ENCODE results near the gene PXDC1. TPM values are rescaled to one million over a fixed set of nuclear protein-coding genes. Genes with fewer than 3 reads are reported as not detected.
A peak's percentile ranks its signal among the peaks of the same experiment; 100 is the strongest.

Gene PXDC1
- total RNA-seq, 1 donor from 2014 or later, result 64.5 TPM

GRCh38 chr6:3699231-3699630, 52.3 kb downstream of the PXDC1 start:
- TF ChIP-seq, protein P1, sequence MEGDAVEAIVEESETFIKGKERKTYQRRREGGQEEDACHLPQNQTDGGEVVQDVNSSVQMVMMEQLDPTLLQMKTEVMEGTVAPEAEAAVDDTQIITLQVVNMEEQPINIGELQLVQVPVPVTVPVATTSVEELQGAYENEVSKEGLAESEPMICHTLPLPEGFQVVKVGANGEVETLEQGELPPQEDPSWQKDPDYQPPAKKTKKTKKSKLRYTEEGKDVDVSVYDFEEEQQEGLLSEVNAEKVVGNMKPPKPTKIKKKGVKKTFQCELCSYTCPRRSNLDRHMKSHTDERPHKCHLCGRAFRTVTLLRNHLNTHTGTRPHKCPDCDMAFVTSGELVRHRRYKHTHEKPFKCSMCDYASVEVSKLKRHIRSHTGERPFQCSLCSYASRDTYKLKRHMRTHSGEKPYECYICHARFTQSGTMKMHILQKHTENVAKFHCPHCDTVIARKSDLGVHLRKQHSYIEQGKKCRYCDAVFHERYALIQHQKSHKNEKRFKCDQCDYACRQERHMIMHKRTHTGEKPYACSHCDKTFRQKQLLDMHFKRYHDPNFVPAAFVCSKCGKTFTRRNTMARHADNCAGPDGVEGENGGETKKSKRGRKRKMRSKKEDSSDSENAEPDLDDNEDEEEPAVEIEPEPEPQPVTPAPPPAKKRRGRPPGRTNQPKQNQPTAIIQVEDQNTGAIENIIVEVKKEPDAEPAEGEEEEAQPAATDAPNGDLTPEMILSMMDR (IDR thresholded peaks at IDR 0.05; ENCODE audit: insufficient read depth, low read length, severe bottlenecking), result no peak
- no peak for FAIRE-seq
- H3K4me3 ChIP-seq (ENCODE audit: low read depth, low read length), result no peak overlapping the region
- no peaks in the 10 kb centered on the region for H3K36me3 ChIP-seq (ENCODE audit: control insufficient read depth, insufficient read depth, low read length)
- H3K27me3 ChIP-seq (ENCODE audit: control insufficient read depth, insufficient read depth, low read length), result no peaks in the 10 kb centered on the region
- no peak for DNase-seq (ENCODE audit: low read depth)

GRCh38 chr6:3698021-3698420, 53.5 kb downstream of the PXDC1 start:
- FAIRE-seq, result no peak

DNA sequence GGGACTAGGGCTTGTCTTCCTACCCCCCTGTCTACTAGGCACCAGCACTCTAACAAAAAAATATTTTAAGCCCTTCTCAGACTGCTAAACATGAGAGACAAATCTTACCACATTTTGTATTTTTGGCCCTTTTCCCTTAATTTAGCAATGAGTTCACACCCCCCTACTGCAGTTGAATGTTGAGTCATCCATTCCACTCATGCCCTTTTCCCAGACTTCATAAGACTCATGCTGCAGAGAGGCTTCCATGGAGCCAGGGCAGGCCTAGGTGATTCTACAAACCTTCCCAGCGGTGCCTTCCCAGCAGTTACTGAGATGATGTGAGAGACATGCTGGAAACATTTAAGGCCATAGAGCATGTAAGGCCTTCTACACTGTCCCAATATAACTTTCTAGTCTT, 53.9 kb downstream of the PXDC1 start:
- FAIRE-seq, result no peak
- H3K36me3 ChIP-seq (ENCODE audit: control insufficient read depth, insufficient read depth, low read length), result no peaks in the 10 kb centered on the region
- no peak overlapping the region for H3K4me3 ChIP-seq (ENCODE audit: low read depth, low read length)
- H3K27me3 ChIP-seq (ENCODE audit: control insufficient read depth, insufficient read depth, low read length), result no peaks in the 10 kb centered on the region
- TF ChIP-seq, protein P1 (IDR thresholded peaks at IDR 0.05; ENCODE audit: insufficient read depth, low read length, severe bottlenecking), result no peak
- DNase-seq (ENCODE audit: low read depth), result peak; percentile 23

More at GRCh38 chr6:3698021-3698420, 53.5 kb downstream of the PXDC1 start:
- DNase-seq (ENCODE audit: low read depth), result no peak
- Histone ChIP-seq H3K36me3 (ENCODE audit: control insufficient read depth, insufficient read depth, low read length) (no peaks in the 10 kb centered on the region), H3K4me3 (ENCODE audit: low read depth, low read length) (no peak overlapping the region), H3K27me3 (ENCODE audit: control insufficient read depth, insufficient read depth, low read length) (no peaks in the 10 kb centered on the region)
- TF ChIP-seq, protein P1 (IDR thresholded peaks at IDR 0.05; ENCODE audit: insufficient read depth, low read length, severe bottlenecking), result no peak

DNA sequence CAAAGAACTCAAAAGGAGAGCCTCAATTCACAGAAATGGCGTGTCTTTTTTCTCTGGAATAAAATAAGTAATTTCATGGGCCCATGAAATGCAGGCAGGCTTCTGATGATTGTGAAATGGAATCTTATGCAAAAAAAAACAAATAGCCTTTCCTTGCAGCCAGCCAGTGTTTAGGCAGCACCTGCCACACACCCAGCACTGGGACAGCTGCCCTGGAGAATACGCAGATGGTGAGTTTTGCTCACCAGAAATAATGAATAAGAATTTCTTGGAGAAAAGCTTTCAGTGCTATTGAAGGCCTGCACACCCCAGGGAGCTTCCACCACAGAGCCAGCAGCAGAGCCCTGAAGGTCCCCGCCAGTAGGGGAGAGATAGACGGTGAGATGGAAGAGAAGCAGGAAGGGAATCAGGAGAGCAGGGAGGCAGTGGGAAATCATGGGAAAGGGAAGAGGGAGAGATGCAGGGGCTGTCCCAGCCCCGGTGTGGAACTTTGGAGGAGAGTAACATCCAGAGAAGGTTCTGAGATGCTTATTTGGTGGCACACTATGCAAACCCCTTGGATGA, 54.9 kb downstream of the PXDC1 start:
- no peak for FAIRE-seq
- no peak for DNase-seq (ENCODE audit: low read depth)
- H3K36me3 ChIP-seq (ENCODE audit: control insufficient read depth, insufficient read depth, low read length), result no peaks in the 10 kb centered on the region

DNA sequence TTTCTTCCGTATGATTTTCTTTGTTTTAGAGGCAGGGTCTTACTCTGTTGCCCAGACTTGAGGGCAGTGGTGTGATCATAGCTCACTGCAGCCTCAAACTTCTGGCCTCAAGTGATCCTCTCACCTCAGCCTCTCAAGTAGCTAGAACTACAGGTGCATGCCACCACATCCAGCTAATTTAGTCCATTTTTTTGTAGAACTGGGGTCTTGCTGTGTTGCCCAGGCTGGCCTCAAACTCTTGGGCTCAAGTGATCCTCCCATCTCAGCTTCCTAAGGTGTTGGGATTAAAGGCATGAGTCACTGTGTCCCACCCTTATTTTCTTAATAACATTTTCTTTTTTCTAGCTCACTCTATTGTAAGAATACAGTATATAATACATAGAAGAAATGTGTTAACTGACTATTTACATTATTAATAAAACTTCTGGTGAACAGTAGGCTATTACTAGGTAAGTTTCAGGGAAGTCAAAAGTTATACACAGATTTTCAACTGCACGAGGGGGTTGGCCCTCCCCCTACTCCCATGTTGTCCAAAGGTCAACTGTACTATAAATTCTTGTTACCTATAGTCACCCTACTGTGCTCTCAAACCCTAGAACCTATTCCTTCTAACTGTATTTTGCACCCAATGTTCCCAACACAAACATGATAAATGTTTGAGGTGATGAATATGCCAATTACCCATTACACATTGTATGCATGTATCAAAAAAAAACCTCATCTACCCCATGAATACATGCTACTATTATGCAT, 56.3 kb downstream of the PXDC1 start:
- Histone ChIP-seq H3K27me3 (ENCODE audit: control insufficient read depth, insufficient read depth, low read length) (no peaks in the 10 kb centered on the region), H3K4me3 (ENCODE audit: low read depth, low read length) (no peak overlapping the region), H3K36me3 (ENCODE audit: control insufficient read depth, insufficient read depth, low read length) (no peaks in the 10 kb centered on the region)
- DNase-seq (ENCODE audit: low read depth), result no peak
- FAIRE-seq, result no peak
- TF ChIP-seq, protein P1 (IDR thresholded peaks at IDR 0.05; ENCODE audit: insufficient read depth, low read length, severe bottlenecking), result no peak

More for the DNA sequence above, 54.9 kb downstream of the PXDC1 start:
- no peak overlapping the region for H3K4me3 ChIP-seq (ENCODE audit: low read depth, low read length)
- TF ChIP-seq, protein P1 (IDR thresholded peaks at IDR 0.05; ENCODE audit: insufficient read depth, low read length, severe bottlenecking), result no peak
- H3K27me3 ChIP-seq (ENCODE audit: control insufficient read depth, insufficient read depth, low read length), result no peaks in the 10 kb centered on the region
